Activated naive CD4-positive, alpha-beta T cell treated with anti-CD3 and anti-CD28 coated beads for 36 hours (primary cell): ENCODE results near the gene ZSWIM6. TPM values are rescaled to one million over a fixed set of nuclear protein-coding genes. Genes with fewer than 3 reads are reported as not detected.
"Not testable (repeated sequence)": the region's sequence is repeated elsewhere in the genome, so short reads cannot be mapped to it uniquely, and the experiment has no call there.

Experiments used
- CTCF ChIA-PET: fragments of 350-600 bp; sonication (Branson Sonifier 250); formaldehyde crosslinking; loops from one replicate; lab custom pipeline; 2021; ENCODE audit warnings: antibody characterized with exemption; lab: Charles Lee
- DNase-seq: peaks from one replicate; pipeline ENCODE4 v3.0.0-alpha.2; 2020
- H3K27ac Mint-ChIP-seq: one replicate; pipeline ENCODE4 v1.8.0; 2021; ENCODE audit warnings: mild to moderate bottlenecking, mixed read lengths
- H3K27me3 Mint-ChIP-seq: one replicate; pipeline ENCODE4 v1.8.0; 2021; ENCODE audit warnings: low read depth, mixed read lengths
- H3K36me3 Mint-ChIP-seq: one replicate; pipeline ENCODE4 v1.8.0; 2021; ENCODE audit warnings: low read depth, mixed read lengths
- H3K4me1 Mint-ChIP-seq: one replicate; pipeline ENCODE4 v1.8.0; 2021; ENCODE audit warnings: low read depth, mixed read lengths
- H3K4me3 Mint-ChIP-seq: one replicate; pipeline ENCODE4 v1.8.0; 2021; ENCODE audit warnings: mild to moderate bottlenecking, moderate library complexity, mixed read lengths
- H3K9me3 Mint-ChIP-seq: one replicate; pipeline ENCODE4 v1.8.0; 2021; ENCODE audit warnings: mixed read lengths
- intact Hi-C: fragments of 100-400 bp; cut with micrococcal nuclease; formaldehyde crosslinking; loops from one replicate; pipeline ENCODE4 v1.15.1; 2023
- total RNA-seq, 2 experiments: library from RNA; stranded (reverse); gene quantifications; one replicate each; pipeline ENCODE4 v1.2.3, GENCODE V29; 2021

The ZSWIM6 gene
- total RNA-seq, 2 experiments from 2014 or later = 4.3 TPM

DNA sequence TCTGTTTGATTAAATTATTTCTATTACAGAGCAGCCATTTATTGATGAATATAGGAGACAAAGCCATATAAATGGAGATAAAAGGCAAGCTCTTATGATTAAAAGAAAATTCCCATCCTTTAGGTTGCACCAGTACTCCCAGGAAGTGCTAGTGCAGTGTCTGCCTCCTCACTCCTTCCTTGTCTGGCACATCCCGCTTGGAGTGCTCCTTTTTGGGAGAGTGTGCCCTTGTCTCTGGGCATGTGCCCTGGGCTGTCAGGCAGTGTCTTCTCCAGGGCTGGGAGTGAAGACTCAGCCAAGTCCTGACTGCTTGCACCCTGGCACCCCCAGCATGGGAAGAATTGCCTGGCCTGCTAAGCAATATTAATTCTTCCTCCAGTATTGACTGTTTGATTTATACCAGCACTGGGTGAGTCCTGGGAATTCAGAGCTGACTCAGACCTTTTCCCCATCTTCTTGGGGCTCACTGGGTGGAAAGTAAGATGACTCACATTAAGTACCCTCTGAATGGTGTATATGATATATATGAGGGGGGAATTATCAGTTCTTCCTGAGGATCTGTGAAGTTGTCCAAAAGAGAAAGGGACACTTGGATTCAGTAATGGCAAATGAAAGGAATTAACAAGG, 62.1 kb downstream of the ZSWIM6 start:
- Mint-ChIP-seq H3K4me1 (peaks cover 5% of the 10 kb centered on the region), H3K36me3 (peaks cover 17% of the 10 kb centered on the region), H3K4me3 (no peak overlapping the region), H3K27me3 (no peaks in the 10 kb centered on the region), H3K9me3 (peaks cover 2% of the 10 kb centered on the region), H3K27ac (no peak overlapping the region)
- intact Hi-C loops = no loop called here
- DNase-seq = no peak
- CTCF ChIA-PET = no interaction called here

DNA sequence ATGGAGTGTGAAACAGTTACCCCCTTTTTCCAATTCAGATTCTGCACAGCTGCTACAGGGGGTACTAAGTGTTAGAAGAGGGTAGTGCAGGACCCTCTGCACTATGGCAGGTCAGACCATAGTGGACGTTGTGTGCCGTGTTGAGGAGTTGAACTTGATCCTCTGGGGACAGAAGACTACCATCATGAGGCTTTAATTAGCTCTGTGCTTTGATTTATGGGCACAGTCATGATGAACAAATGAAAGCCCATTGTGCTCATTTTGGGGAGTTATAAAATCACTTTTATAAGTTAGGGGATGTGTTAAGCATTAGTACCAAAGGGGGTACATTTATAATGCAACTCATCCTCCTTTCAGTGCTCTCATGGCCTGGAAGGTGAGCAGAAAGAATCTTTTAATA, 62.7 kb downstream of the ZSWIM6 start:
- intact Hi-C loops = no loop called here
- no peak overlapping the region for H3K27ac Mint-ChIP-seq
- no peak for DNase-seq
- peaks cover 2% of the 10 kb centered on the region for H3K9me3 Mint-ChIP-seq
- CTCF ChIA-PET = no interaction called here
- H3K36me3 Mint-ChIP-seq = peaks cover 17% of the 10 kb centered on the region
- no peaks in the 10 kb centered on the region for H3K27me3 Mint-ChIP-seq
- peaks cover 9% of the 10 kb centered on the region for H3K4me1 Mint-ChIP-seq
- no peak overlapping the region for H3K4me3 Mint-ChIP-seq

- intact Hi-C loops = no loop called here
- CTCF ChIA-PET = no interaction called here
- peaks cover 2% of the 10 kb centered on the region for H3K9me3 Mint-ChIP-seq
Observed at GRCh38 chr5:61397238-61397637, 65.2 kb downstream of the ZSWIM6 start.

GRCh38 chr5:61397937-61398336, 65.9 kb downstream of the ZSWIM6 start:
- Mint-ChIP-seq H3K36me3 (peaks cover 4% of the 10 kb centered on the region), H3K4me1 (peaks cover 27% of the 10 kb centered on the region), H3K9me3 (peaks cover 2% of the 10 kb centered on the region), H3K27me3 (no peaks in the 10 kb centered on the region), H3K4me3 (no peak overlapping the region), H3K27ac (no peak overlapping the region)
- DNase-seq = no peak
- CTCF ChIA-PET = no interaction called here
- intact Hi-C loops = no loop called here

More at GRCh38 chr5:61397238-61397637, 65.2 kb downstream of the ZSWIM6 start:
- Mint-ChIP-seq H3K4me1 (peaks cover 22% of the 10 kb centered on the region), H3K27ac (no peak overlapping the region), H3K27me3 (no peaks in the 10 kb centered on the region), H3K36me3 (peaks cover 4% of the 10 kb centered on the region), H3K4me3 (no peak overlapping the region)
- no peak for DNase-seq

DNA sequence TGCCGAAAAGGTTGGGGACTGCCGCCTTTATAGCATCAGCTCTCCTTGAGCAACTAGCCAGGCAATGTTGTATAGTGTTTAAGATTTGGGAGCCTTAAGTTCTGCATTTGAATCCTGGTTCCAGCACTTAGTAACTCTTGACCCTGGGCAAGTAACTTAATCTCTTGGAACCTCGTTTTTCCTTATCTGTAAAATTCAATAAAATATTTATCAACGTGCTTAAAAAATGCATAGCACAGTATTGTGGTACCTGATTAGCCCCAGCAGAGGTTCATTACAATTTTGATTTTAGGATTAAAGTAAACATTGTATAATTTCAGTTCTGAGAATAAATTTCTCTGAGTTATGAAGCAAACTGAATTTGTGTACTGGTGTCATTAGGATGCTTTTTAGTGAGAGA, 66.4 kb downstream of the ZSWIM6 start:
- Mint-ChIP-seq H3K27ac (no peak overlapping the region), H3K36me3 (peaks cover 4% of the 10 kb centered on the region), H3K27me3 (no peaks in the 10 kb centered on the region), H3K4me1 (peaks cover 27% of the 10 kb centered on the region), H3K4me3 (no peak overlapping the region), H3K9me3 (peaks cover 2% of the 10 kb centered on the region)
- no peak for DNase-seq
- intact Hi-C loops = no loop called here
- CTCF ChIA-PET = no interaction called here

DNA sequence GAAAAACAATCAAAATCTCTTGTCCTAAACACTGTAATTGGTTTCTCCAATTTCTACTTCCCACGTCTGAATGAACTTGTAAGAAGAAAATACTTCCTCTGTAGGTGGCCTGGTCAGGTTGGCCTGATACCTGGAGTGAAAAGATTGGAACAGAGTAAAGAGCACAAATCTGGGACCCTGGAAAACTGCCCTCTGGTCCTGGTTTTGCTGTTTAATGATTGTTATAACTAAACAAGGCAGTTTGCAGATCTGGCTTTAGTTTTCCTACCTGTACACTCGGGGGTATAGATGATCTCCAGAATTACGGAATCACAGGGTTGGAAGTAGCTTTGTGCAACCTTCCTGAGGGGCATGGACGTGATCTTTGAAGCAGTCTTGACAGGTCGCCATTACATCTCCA, 67.6 kb downstream of the ZSWIM6 start:
- H3K36me3 Mint-ChIP-seq = peaks cover 1% of the 10 kb centered on the region
- no peak overlapping the region for H3K27ac Mint-ChIP-seq
- intact Hi-C loops = no loop called here
- peaks cover 2% of the 10 kb centered on the region for H3K9me3 Mint-ChIP-seq
- peaks cover 26% of the 10 kb centered on the region for H3K4me1 Mint-ChIP-seq
- no peak overlapping the region for H3K4me3 Mint-ChIP-seq
- CTCF ChIA-PET = interaction anchor here (0.9 kb wide), 1 partner anchor 55 kb away, joined by 3 read pairs; no protein-coding TSS in a partner anchor
- DNase-seq = no peak
- no peaks in the 10 kb centered on the region for H3K27me3 Mint-ChIP-seq

GRCh38 chr5:61401726-61402125, 69.7 kb downstream of the ZSWIM6 start:
- Mint-ChIP-seq H3K4me3 (no peak overlapping the region), H3K27me3 (no peaks in the 10 kb centered on the region), H3K9me3 (no peaks in the 10 kb centered on the region), H3K36me3 (peaks cover 1% of the 10 kb centered on the region), H3K27ac (no peak overlapping the region), H3K4me1 (peaks cover 32% of the 10 kb centered on the region)
- DNase-seq = no peak
- CTCF ChIA-PET = no interaction called here
- intact Hi-C loops = no loop called here

DNA sequence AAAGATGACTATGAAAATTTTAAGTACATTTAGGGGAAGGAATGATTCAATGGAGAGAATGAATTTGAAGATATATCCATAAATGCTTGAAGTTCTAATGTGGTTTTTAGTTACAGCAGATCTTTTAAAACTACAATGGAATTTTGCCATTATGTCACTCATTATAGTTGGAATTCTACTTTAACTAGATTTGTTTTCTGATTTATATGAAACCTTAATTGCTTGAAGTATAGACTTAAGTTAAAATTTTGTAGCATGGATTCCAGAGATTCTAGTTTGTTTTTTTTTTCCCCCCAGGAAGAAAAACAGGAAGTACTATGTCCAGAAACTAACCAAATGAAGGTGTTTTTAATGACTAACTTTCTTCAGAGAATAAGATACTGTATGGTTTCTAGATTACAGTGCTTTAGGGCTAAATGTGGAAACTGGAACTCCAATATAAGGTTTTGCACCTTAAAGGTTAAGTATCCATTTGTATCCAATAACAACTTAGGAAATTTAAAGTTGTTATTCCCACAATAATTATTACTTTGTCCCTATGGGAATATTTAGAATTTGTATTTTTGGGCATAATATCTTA, 70.3 kb downstream of the ZSWIM6 start:
- no peak for DNase-seq
- Mint-ChIP-seq H3K9me3 (no peaks in the 10 kb centered on the region), H3K36me3 (peaks cover 1% of the 10 kb centered on the region), H3K4me1 (peaks cover 32% of the 10 kb centered on the region), H3K27me3 (no peaks in the 10 kb centered on the region), H3K4me3 (no peak overlapping the region), H3K27ac (no peak overlapping the region)
- CTCF ChIA-PET = no interaction called here
- intact Hi-C loops = no loop called here

DNA sequence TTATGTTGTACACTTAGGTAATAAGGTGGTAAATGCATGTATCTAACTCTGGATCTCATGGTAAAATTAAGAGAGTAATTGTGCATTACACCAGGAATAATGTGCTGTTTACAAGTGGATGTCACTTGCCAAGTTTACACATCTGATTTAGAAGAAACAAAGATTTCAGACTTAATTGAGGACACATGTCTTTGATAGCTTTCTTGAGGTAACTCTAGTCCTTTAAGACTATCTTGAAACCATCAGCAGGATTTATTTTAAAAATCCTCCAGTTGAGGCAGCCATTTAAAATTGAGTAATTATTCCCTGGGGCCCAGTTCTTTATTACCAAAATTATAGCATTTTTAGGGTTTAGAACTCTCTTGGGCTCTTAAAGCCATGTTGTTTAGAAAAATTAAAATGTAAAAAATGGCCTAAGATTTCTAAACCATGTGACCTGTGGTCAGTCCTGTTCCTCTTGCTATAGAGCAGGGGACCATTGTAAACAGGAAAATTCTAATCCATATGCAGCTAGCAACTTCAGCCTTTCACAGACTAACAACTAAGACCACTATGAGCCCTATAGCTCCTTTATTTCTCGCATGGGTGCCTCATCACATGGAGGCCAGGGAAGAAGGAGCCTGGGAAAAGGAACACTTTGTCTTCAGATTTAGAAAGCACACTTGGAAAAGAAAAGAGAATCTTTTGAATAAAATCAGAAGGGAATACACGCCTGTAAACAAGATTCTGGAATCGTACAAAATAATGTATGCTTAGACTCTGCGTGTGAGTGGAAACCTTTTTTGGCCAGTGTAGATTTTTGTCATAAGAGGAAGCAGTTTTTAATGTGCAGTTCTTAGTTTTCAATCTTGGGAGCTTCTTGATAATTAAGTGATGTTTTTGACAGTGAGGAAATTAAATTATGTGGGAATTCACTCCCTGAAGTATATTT, 71.2 kb downstream of the ZSWIM6 start:
- Mint-ChIP-seq H3K36me3 (peaks cover 1% of the 10 kb centered on the region), H3K4me3 (no peak overlapping the region), H3K27me3 (no peaks in the 10 kb centered on the region), H3K9me3 (no peaks in the 10 kb centered on the region), H3K4me1 (peaks cover 38% of the 10 kb centered on the region), H3K27ac (no peak overlapping the region)
- no peak for DNase-seq
- CTCF ChIA-PET = no interaction called here
- intact Hi-C loops = no loop called here

GRCh38 chr5:61405511-61406295, 73.6 kb downstream of the ZSWIM6 start:
- CTCF ChIA-PET = no interaction called here
- no peak for DNase-seq
- no peaks in the 10 kb centered on the region for H3K9me3 Mint-ChIP-seq
- H3K27ac Mint-ChIP-seq = no peak overlapping the region
- no peaks in the 10 kb centered on the region for H3K36me3 Mint-ChIP-seq
- peaks cover 48% of the 10 kb centered on the region for H3K4me1 Mint-ChIP-seq
- no peaks in the 10 kb centered on the region for H3K27me3 Mint-ChIP-seq
- intact Hi-C loops = loop anchor here (5.0 kb wide), 4 partner anchors 433 to 1813 kb away; partner anchors contain the start of genes DEPDC1B and KIF2A
- no peak overlapping the region for H3K4me3 Mint-ChIP-seq

GRCh38 chr5:61406497-61406896, 74.4 kb downstream of the ZSWIM6 start:
- DNase-seq, H3K4me3 Mint-ChIP-seq, H3K27me3 Mint-ChIP-seq, H3K36me3 Mint-ChIP-seq, H3K9me3 Mint-ChIP-seq, H3K27ac Mint-ChIP-seq, CTCF ChIA-PET: not testable (repeated sequence)
- intact Hi-C loops = loop anchor here (5.0 kb wide), 4 partner anchors 434 to 1814 kb away; partner anchors contain the start of genes DEPDC1B and KIF2A
- H3K4me1 Mint-ChIP-seq = peaks cover 46% of the 10 kb centered on the region
